GM18868 (cell line): Measurements from ENCODE around the gene PPP3CA.

Source experiments
- ATAC-seq: cut with Tn5 transposase; IDR thresholded peaks from one replicate; pipeline ENCODE4 v1.9.1; 2021; ENCODE audit warnings: mild to moderate bottlenecking, moderate library complexity; ENCODE audit not compliant: unreplicated experiment

The PPP3CA gene

DNA sequence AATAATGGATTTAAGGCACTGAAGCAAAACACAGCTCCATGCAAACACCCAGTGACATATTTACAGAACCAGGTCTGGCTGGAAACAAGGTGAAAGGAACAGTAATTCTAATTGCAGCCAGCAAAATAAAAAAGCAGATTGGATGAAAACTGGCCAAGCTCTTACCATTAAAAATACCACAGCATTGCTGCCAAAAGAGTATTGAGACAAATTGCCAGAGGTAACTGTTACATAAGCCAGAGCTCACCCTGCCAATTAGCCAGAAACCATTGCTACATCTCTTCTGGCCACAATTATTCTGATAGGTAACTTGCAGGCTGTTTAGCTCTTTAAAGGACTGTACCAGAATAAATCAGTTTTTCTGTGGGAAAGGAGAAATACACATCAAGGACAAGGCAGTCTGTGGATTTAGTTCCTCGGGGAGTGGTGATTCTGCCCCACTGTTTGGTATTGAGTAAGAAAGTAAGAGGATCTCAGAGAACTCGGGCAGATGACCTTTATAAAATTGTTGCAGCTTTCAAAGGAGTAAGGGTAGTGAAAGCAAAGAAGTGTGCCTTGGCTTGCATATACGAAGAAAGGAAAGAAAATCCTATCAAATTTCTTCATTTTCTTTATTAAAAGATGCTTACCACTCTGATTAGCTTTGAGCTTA is 369.5 kb downstream of the PPP3CA start:
- no peak for ATAC-seq

DNA sequence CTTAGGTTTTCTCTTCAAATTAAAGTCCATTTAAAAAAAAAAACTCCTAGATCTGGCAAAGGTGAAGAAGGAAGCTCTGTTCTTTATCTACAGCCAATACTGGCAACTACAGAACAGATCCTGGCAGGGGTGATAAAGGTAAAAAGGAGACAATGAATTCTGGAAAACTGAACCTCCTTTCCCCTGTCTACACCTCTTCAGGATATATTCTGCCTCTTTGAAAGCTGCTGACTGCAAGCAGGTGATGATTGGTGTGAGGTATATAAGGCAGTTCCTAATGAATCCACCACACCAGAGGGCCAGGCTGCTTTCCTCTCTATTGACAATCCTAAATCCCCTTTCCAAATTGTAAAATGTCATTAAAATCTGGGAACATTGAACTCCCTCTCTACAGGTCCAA is 370.1 kb downstream of the PPP3CA start:
- ATAC-seq = no peak
